SK-N-SH treated with all-trans-retinoic acid at 6 μM for 48 hours (cell line): ENCODE data around the gene MTRF1.

ENCODE experiments used
- ARNTL ChIP-seq: fragments of 450-650 bp; formaldehyde crosslinking; IDR thresholded peaks from 2 replicates; pipeline ENCODE4 v1.5.0; 2020; ENCODE audit warnings: low read depth, mild to moderate bottlenecking, moderate library complexity, borderline replicate concordance
- BACH2 ChIP-seq: fragments of 250-450 bp; sonication (Bioruptor Pico); IDR thresholded peaks from 2 replicates; pipeline ENCODE4 v1.9.0; 2021; ENCODE audit warnings: mild to moderate bottlenecking, borderline replicate concordance
- CREB5 ChIP-seq: fragments of 250-450 bp; sonication (Bioruptor Pico); IDR thresholded peaks from 2 replicates; pipeline ENCODE4 v1.5.1; 2020; ENCODE audit warnings: low read depth, mild to moderate bottlenecking, moderate library complexity
- ISL1 ChIP-seq: fragments of 250-450 bp; sonication (Bioruptor Pico); IDR thresholded peaks from 2 replicates; pipeline ENCODE4 v2.1.2; 2022; ENCODE audit warnings: mild to moderate bottlenecking, moderate library complexity
- RARB ChIP-seq: fragments of 250-450 bp; sonication (Bioruptor Pico); IDR thresholded peaks from 2 replicates; pipeline ENCODE4 v1.8.0; 2021; ENCODE audit warnings: mild to moderate bottlenecking, moderate library complexity
- SNAI2 ChIP-seq: fragments of 250-450 bp; sonication (Bioruptor Pico); IDR thresholded peaks from 2 replicates; pipeline ENCODE4 v1.5.0; 2020; ENCODE audit warnings: mild to moderate bottlenecking, moderate library complexity
- TCF4 ChIP-seq: fragments of 250-450 bp; sonication (Bioruptor Pico); IDR thresholded peaks from 2 replicates; pipeline ENCODE4 v1.8.0; 2021; ENCODE audit warnings: mild to moderate bottlenecking, moderate library complexity, borderline replicate concordance
- ZFP3 ChIP-seq: fragments of 250-450 bp; sonication (Bioruptor Pico); IDR thresholded peaks from 2 replicates; pipeline ENCODE4 v1.5.0; 2020; ENCODE audit warnings: mild to moderate bottlenecking, moderate library complexity
- ZFP30 ChIP-seq: fragments of 450-650 bp; formaldehyde crosslinking; IDR thresholded peaks from 2 replicates; pipeline ENCODE4 v1.5.0; 2022; ENCODE audit warnings: mild to moderate bottlenecking, moderate library complexity
- ZNF8 ChIP-seq: fragments of 450-650 bp; formaldehyde crosslinking; IDR thresholded peaks from 2 replicates; pipeline ENCODE4 v1.5.0; 2020; ENCODE audit warnings: mild to moderate bottlenecking, moderate library complexity

DNA sequence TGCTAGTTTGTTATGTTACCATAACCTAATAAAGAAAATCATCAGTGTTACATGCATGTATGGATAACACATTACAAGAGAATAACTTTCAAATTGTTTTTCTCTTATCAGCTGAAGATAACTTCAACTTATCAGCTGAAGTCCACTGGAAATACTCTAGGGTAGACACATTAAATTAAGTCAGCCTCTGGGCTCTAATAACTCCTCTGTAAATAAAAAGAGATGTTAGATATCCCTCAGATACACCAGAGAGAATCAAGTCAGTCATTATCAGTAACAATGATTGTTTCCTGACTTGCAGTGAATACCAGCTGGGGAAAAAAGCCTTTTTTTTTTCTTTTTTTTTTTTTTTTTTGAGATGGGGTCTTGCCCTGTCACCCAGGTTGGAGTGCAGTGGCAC, 67.4 kb downstream of the MTRF1 start:
- TF ChIP-seq ARNTL (CRISPR knock-in tag) (no peak), CREB5 (CRISPR knock-in tag) (no peak), TCF4 (CRISPR knock-in tag) (peak; percentile 86), ZFP30 (no peak), ISL1 (no peak), ZFP3 (no peak), SNAI2 (no peak), RARB (CRISPR knock-in tag) (no peak), ZNF8 (CRISPR knock-in tag) (no peak), BACH2 (CRISPR knock-in tag) (no peak)
